Esophagus squamous epithelium (tissue), 4 donors: Measurements from ENCODE around the gene GRPEL1.

Experiments used
- CTCF ChIP-seq, 6 experiments: fragments of 450-650 bp in 4 of 6; fragments of 200-600 bp in 2 of 6; sonication (generic) in 2 of 6; IDR thresholded peaks; one replicate each; pipeline ENCODE4 v1.5.1; 2016 to 2019; ENCODE audit warnings: antibody characterized with exemption in 6 of 6, mild to moderate bottlenecking in 4 of 6, moderate library complexity in 4 of 6
- POLR2A ChIP-seq, 4 donors: fragments of 450-650 bp; IDR thresholded peaks; one replicate each; pipeline ENCODE4 v1.6.1; 2017; ENCODE audit warnings: antibody characterized with exemption in 4 of 4, mild to moderate bottlenecking in 4 of 4, moderate library complexity in 3 of 4

GRCh38 chr4:7076696-7077082 is 8.8 kb upstream of the GRPEL1 start:
- TF ChIP-seq POLR2A (IDR thresholded peaks at IDR 0.05) (no peak), CTCF (IDR thresholded peaks at IDR 0.05) (no peak)
